Large intestine (tissue), 3 donors: ENCODE data around the gene PVR. TPM values are rescaled to one million over a fixed set of nuclear protein-coding genes. Genes with fewer than 3 reads are reported as not detected.
"Not testable (repeated sequence)": the region's sequence is repeated elsewhere in the genome, so short reads cannot be mapped to it uniquely, and the experiment has no call there.

Source experiments
- DNase-seq, 2 donors: peaks; one replicate each; pipeline versions ENCODE4 v3.0.0 to v3.0.0-alpha.2; 2013
- H3K27ac ChIP-seq: one replicate; pipeline ENCODE4 v1.5.1; 2013; ENCODE audit warnings: low read length
- H3K27me3 ChIP-seq: 2 replicates; pipeline ENCODE4 v1.6.1; 2013; ENCODE audit warnings: low read length; ENCODE audit not compliant: control insufficient read depth, insufficient read depth
- H3K36me3 ChIP-seq: 2 replicates; pipeline ENCODE4 v1.6.1; 2013; ENCODE audit warnings: low read length; ENCODE audit not compliant: control insufficient read depth, insufficient read depth
- H3K4me1 ChIP-seq: one replicate; pipeline ENCODE4 v1.6.1; 2013; ENCODE audit warnings: low read length; ENCODE audit not compliant: control insufficient read depth, insufficient read depth
- H3K4me3 ChIP-seq: one replicate; pipeline ENCODE4 v1.5.1; 2013; ENCODE audit warnings: low read length
- H3K9me3 ChIP-seq: one replicate; pipeline ENCODE4 v1.6.1; 2013; ENCODE audit warnings: mild to moderate bottlenecking, low read depth, low read length, moderate library complexity; ENCODE audit not compliant: control insufficient read depth
- WGBS: methylation state at CpG from one replicate; pipeline ENCODE4 v1.1.5; 2013; ENCODE audit warnings: low lambda C conversion rate; ENCODE audit not compliant: insufficient coverage; 5-methylcytosine and 5-hydroxymethylcytosine counted together
- polyA plus RNA-seq: library from polyadenylated mRNA; unstranded; fragments of 120-200 nt; gene quantifications from one replicate; pipeline ENCODE4 v1.2.1, GENCODE V29; 2013

The PVR gene
- polyA plus RNA-seq, 1 donor = 101 TPM

GRCh38 chr19:44670027-44670426 lies 26.3 kb downstream of the PVR start:
- not testable (repeated sequence) for DNase-seq, H3K9me3 ChIP-seq, H3K27ac ChIP-seq, H3K4me3 ChIP-seq, H3K27me3 ChIP-seq, H3K4me1 ChIP-seq
- WGBS = 100% methylated on average over 1 of the region's 2 CpGs
- peaks cover 13% of the 10 kb centered on the region for H3K36me3 ChIP-seq

GRCh38 chr19:44671400-44671799 lies 27.7 kb downstream of the PVR start, which contains the start of gene CEACAM19:
CEACAM19 (plus strand) TSS chr19:44671482; CDS start chr19:44671932, 450 bp downstream.
- Histone ChIP-seq H3K27me3 (no peaks in the 10 kb centered on the region), H3K27ac (no peak within 1 kb of the TSS), H3K36me3 (peaks cover 13% of the 10 kb centered on the region), H3K4me3 (no peak within 1 kb of the TSS), H3K9me3 (no peaks in the 10 kb centered on the region), H3K4me1 (no peaks in the 10 kb centered on the region)
- DNase-seq = no peak
- WGBS = 60% methylated on average over 1 of the region's 2 CpGs

GRCh38 chr19:44672226-44672625 lies 28.5 kb downstream of the PVR start:
- no peak overlapping the region for H3K4me3 ChIP-seq
- H3K27ac ChIP-seq = no peak overlapping the region
- no peaks in the 10 kb centered on the region for H3K27me3 ChIP-seq
- H3K4me1 ChIP-seq = no peaks in the 10 kb centered on the region
- H3K36me3 ChIP-seq = peaks cover 13% of the 10 kb centered on the region
- WGBS = no CpG with 5 or more reads among the region's 1 CpG
- peaks cover 1% of the 10 kb centered on the region for H3K9me3 ChIP-seq
- DNase-seq = no peak

GRCh38 chr19:44673510-44673909 lies 29.8 kb downstream of the PVR start:
- Histone ChIP-seq H3K4me1 (no peaks in the 10 kb centered on the region), H3K27me3 (no peaks in the 10 kb centered on the region), H3K27ac (no peak overlapping the region), H3K4me3 (no peak overlapping the region), H3K9me3 (peaks cover 2% of the 10 kb centered on the region), H3K36me3 (peaks cover 17% of the 10 kb centered on the region)
- WGBS = 100% methylated on average over 1 of the region's 4 CpGs
- no peak for DNase-seq

GRCh38 chr19:44675521-44675920 lies 31.8 kb downstream of the PVR start:
- no peaks in the 10 kb centered on the region for H3K4me1 ChIP-seq
- peaks cover 30% of the 10 kb centered on the region for H3K36me3 ChIP-seq
- DNase-seq = no peak
- H3K27me3 ChIP-seq = no peaks in the 10 kb centered on the region
- H3K4me3 ChIP-seq = no peak overlapping the region
- peaks cover 2% of the 10 kb centered on the region for H3K9me3 ChIP-seq
- 95% methylated on average over 2 of the region's 6 CpGs for WGBS
- H3K27ac ChIP-seq = no peak overlapping the region

- Histone ChIP-seq H3K27ac (no peak overlapping the region), H3K4me3 (no peak overlapping the region), H3K36me3 (peaks cover 40% of the 10 kb centered on the region), H3K9me3 (peaks cover 2% of the 10 kb centered on the region), H3K27me3 (no peaks in the 10 kb centered on the region), H3K4me1 (no peaks in the 10 kb centered on the region)
- WGBS = no CpG with 5 or more reads among the region's 8 CpGs
- no peak for DNase-seq
These were observed 33.5 kb downstream of the PVR start for GRCh38 chr19:44677019-44677811.

- no peak overlapping the region for H3K27ac ChIP-seq
- DNase-seq = no peak
- H3K4me3 ChIP-seq = no peak overlapping the region
These were observed 36.8 kb downstream of the PVR start for GRCh38 chr19:44680536-44680935.

GRCh38 chr19:44681992-44682790 lies 38.5 kb downstream of the PVR start:
- H3K27ac ChIP-seq = no peak overlapping the region

More at GRCh38 chr19:44680536-44680935, 36.8 kb downstream of the PVR start:
- Histone ChIP-seq H3K4me1 (no peaks in the 10 kb centered on the region), H3K27me3 (no peaks in the 10 kb centered on the region), H3K36me3 (peaks cover 44% of the 10 kb centered on the region), H3K9me3 (peaks cover 2% of the 10 kb centered on the region)

GRCh38 chr19:44682807-44683206 lies 39.1 kb downstream of the PVR start:
- 100% methylated on average over 1 of the region's 2 CpGs for WGBS
- Histone ChIP-seq H3K4me3 (no peak overlapping the region), H3K36me3 (peaks cover 44% of the 10 kb centered on the region), H3K27me3 (no peaks in the 10 kb centered on the region), H3K4me1 (no peaks in the 10 kb centered on the region), H3K9me3 (no peaks in the 10 kb centered on the region), H3K27ac (no peak overlapping the region)
- no peak for DNase-seq

More at GRCh38 chr19:44681992-44682790, 38.5 kb downstream of the PVR start:
- H3K36me3 ChIP-seq = peaks cover 44% of the 10 kb centered on the region
- H3K27me3 ChIP-seq = no peaks in the 10 kb centered on the region
- no CpG with 5 or more reads among the region's 15 CpGs for WGBS
- DNase-seq = no peak
- H3K4me1 ChIP-seq = no peaks in the 10 kb centered on the region
- H3K9me3 ChIP-seq = peaks cover 2% of the 10 kb centered on the region
- H3K4me3 ChIP-seq = no peak overlapping the region

GRCh38 chr19:44683434-44684210 lies 39.9 kb downstream of the PVR start:
- no peaks in the 10 kb centered on the region for H3K27me3 ChIP-seq
- no CpG with 5 or more reads among the region's 9 CpGs for WGBS
- no peak for DNase-seq
- H3K27ac ChIP-seq = no peak overlapping the region
- peaks cover 39% of the 10 kb centered on the region for H3K36me3 ChIP-seq
- no peaks in the 10 kb centered on the region for H3K9me3 ChIP-seq
- H3K4me1 ChIP-seq = no peaks in the 10 kb centered on the region
- H3K4me3 ChIP-seq = no peak overlapping the region
